ENCODE measurements around the gene KCNN1. TPM values are rescaled to one million over a fixed set of nuclear protein-coding genes. Genes with fewer than 3 reads are reported as not detected.

Gene KCNN1
- total and polyA plus RNA-seq, 8 donors, result 0.06 to 2.8 (median 2.1) TPM

DNA sequence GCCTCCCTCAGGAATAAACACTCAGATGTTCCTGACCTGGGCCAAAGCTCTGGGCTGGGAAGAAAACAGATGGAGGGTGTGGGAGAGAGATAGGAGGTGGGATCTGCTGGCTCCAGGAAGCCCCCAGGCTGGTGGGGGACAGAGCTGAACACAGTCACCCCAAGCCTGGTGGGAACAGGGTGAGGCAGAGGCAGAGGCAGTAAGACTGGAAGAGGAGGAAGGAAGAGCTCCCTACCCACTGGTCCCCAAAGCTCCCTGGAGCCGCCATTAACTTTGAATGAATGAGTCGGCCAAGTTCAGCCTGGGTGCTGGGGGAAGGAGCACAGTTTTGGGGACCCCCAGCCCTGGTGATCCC lies 801 bp upstream of the KCNN1 start:
- Histone ChIP-seq H3K36me3 (no peaks in the 10 kb centered on the region), H3K4me1 (no peaks in the 10 kb centered on the region), H3K4me3 (no peak overlapping the region), H3K9me3 (no peaks in the 10 kb centered on the region), H3K27ac (no peak overlapping the region), H3K27me3 (peaks cover 20 to 83% of the 10 kb centered on the region in 2 donors)
- intact Hi-C loops (cut with DNase I), result no loop called here
- TF ChIP-seq, protein P1, sequence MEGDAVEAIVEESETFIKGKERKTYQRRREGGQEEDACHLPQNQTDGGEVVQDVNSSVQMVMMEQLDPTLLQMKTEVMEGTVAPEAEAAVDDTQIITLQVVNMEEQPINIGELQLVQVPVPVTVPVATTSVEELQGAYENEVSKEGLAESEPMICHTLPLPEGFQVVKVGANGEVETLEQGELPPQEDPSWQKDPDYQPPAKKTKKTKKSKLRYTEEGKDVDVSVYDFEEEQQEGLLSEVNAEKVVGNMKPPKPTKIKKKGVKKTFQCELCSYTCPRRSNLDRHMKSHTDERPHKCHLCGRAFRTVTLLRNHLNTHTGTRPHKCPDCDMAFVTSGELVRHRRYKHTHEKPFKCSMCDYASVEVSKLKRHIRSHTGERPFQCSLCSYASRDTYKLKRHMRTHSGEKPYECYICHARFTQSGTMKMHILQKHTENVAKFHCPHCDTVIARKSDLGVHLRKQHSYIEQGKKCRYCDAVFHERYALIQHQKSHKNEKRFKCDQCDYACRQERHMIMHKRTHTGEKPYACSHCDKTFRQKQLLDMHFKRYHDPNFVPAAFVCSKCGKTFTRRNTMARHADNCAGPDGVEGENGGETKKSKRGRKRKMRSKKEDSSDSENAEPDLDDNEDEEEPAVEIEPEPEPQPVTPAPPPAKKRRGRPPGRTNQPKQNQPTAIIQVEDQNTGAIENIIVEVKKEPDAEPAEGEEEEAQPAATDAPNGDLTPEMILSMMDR (IDR thresholded peaks at IDR 0.05), result no peak
- ATAC-seq (no peak), DNase-seq (no peak)

DNA sequence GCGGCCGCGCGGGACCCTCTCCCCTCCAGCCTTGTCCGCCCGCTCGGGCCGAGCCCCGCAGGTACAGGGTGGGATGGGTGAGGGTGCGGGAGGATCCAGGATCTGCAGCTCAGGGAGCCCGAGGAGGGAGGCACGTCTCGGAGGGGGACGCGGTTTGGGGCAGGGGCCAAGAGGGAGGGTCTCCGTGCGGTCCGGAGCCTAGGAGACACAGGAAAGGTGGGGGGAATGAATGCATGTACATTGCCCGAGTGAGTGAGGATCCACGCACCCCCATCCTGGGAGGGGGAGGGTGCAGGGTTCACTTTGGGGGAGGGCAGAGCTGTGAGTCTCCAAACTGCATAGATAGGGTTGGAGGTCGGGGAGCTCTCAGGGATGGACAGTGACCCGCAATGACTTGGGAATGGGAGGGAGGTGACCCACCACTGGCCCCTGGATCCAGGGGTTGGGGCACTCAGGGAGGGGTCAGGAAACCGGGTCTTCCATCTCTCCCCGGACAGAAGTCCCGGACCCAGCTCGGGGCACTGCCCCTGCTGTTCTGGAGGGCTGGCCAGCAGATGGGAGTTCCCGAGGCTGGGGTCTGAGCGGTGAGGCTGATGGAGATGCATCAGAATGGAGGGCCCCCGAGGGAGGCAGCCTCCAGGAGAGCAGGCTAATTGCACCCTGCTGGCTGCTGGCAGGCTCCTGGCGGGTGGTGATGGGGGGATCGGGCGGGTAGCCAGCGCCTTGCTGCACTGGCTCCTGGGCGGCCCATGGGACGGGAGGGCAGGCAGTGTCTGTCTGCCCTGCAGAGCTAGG lies 547 bp downstream of the KCNN1 start:
- no peak overlapping the region for H3K4me3 ChIP-seq
- intact Hi-C loops (cut with DNase I), result no loop called here

DNA sequence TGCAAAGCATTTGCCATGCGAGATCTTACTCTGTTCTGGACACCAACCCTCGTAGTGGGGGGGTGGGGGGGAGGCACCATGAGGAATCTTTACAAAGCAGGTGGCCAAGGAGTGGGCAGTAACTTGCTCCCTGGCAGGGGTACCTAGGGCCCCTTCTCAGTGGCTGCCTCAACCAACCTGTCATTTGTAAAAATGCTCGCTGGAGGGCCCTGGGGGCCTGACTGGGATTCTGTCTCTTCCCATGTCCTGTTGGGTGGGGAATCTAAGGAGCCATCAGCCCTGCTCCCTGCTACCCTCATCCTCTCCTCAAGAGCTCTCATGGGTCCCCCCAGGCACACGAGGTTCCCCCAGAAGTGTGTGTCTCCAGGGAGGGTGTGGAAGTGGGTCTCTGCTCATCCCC lies 1.5 kb downstream of the KCNN1 start:
- Histone ChIP-seq H3K4me1 (no peaks in the 10 kb centered on the region), H3K4me3 (no peak overlapping the region), H3K27ac (no peak overlapping the region), H3K27me3 (peaks cover 20 to 60% of the 10 kb centered on the region in 2 donors), H3K36me3 (no peaks in the 10 kb centered on the region), H3K9me3 (no peaks in the 10 kb centered on the region)
- no peak for ATAC-seq
- intact Hi-C loops (cut with DNase I), result no loop called here
- TF ChIP-seq, protein P1 (IDR thresholded peaks at IDR 0.05), result no peak
- DNase-seq, result no peak

More for the DNA sequence above, 547 bp downstream of the KCNN1 start:
- TF ChIP-seq, protein P1 (IDR thresholded peaks at IDR 0.05), result no peak
- H3K27me3 ChIP-seq, result peaks cover 20 to 69% of the 10 kb centered on the region in 2 donors
- no peaks in the 10 kb centered on the region for H3K4me1 ChIP-seq
- no peak overlapping the region for H3K27ac ChIP-seq
- no peaks in the 10 kb centered on the region for H3K36me3 ChIP-seq
- DNase-seq (no peak), ATAC-seq (no peak)
- no peaks in the 10 kb centered on the region for H3K9me3 ChIP-seq

DNA sequence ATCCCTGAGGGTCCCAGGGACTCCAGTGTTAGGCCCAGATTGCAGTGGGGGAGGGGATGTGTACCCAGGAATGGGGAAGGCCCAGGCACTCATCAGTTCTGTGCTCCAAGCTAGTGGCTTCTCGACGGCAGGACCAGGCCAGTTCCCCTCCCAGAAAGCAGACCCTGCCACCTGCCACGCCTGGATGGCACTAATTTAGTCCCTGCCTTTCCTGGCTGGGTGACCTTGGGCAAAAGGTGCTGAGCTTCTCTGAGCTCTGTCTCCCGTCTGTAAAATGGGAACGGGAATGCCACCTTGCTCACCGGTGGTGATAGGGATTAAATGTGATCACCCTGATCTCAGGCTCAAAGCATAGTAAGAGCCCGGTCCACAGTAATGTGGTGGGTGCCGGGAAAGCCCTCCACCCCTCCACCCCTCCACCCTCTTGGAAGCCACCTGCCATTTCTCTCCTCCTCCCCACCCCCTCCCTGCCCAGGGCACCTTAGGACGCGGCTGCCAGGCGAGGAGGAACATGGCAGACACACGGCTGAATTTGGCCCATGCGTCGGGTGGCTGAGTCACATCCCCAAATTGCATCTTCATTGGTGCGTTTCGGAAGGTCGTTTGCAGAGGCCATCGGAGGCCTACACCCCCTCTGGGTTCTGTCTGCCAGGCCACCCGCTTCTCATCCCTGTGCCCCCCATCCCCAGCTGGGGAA lies 2.3 kb downstream of the KCNN1 start:
- Histone ChIP-seq H3K36me3 (no peaks in the 10 kb centered on the region), H3K4me3 (no peak overlapping the region), H3K27ac (no peak overlapping the region), H3K27me3 (peaks cover 20 to 52% of the 10 kb centered on the region in 2 donors), H3K9me3 (no peaks in the 10 kb centered on the region), H3K4me1 (no peaks in the 10 kb centered on the region)
- DNase-seq (no peak), ATAC-seq (no peak)
- TF ChIP-seq, protein P1 (IDR thresholded peaks at IDR 0.05), result no peak
- intact Hi-C loops (cut with DNase I), result no loop called here

DNA sequence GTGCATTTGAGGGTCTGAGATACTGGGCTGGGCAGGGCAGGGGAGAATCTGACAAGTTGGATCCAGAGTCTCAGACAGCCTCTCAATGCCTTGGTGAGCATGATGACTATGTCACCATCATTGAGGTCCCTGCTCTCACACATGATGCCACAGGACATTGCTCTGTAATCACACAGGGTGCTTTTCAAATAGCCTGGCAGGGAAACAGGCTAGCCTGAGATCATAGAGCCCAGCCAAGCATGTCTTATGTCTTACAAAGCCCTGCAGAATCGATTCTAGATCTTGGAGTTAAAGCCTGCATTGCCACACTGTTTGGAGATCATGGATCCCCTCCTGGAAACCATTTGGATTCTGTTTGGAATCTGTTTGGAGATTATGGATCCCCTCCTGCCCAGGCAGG lies 5.3 kb downstream of the KCNN1 start:
- ATAC-seq, result no peak
- intact Hi-C loops (cut with DNase I), result no loop called here
- TF ChIP-seq, protein P1 (IDR thresholded peaks at IDR 0.05), result no peak

More for the DNA sequence above, 5.3 kb downstream of the KCNN1 start:
- H3K9me3 ChIP-seq, result no peaks in the 10 kb centered on the region
- no peaks in the 10 kb centered on the region for H3K36me3 ChIP-seq
- no peak for DNase-seq
- no peaks in the 10 kb centered on the region for H3K4me1 ChIP-seq
- H3K4me3 ChIP-seq, result no peak overlapping the region
- H3K27me3 ChIP-seq, result peaks cover 11 to 22% of the 10 kb centered on the region in 2 donors
- no peak overlapping the region for H3K27ac ChIP-seq

Data from left lung (tissue), 10 donors.